SJSA1 (cell line): Measurements from ENCODE around the gene LILRB2. TPM values are rescaled to one million over a fixed set of nuclear protein-coding genes. Genes with fewer than 3 reads are reported as not detected.
A peak's percentile ranks its signal among the peaks of the same experiment; 100 is the strongest.
"Not testable (repeated sequence)": the region's sequence is repeated elsewhere in the genome, so short reads cannot be mapped to it uniquely, and the experiment has no call there.

Source experiments
- DNase-seq, 2 experiments: peaks; one replicate each; pipeline ENCODE4 v3.0.0-alpha.2; 2015 to 2020; ENCODE audit warnings: low spot score in 2 of 2, low read depth in 1 of 2
- H3K27ac ChIP-seq: fragments of 250-450 bp; sonication (Bioruptor Pico); 2 replicates; pipeline ENCODE4 v1.5.1; 2020; ENCODE audit warnings: mild to moderate bottlenecking, moderate library complexity
- H3K27me3 ChIP-seq: fragments of 250-450 bp; sonication (Bioruptor Pico); replicated peaks from 2 replicates; pipeline ENCODE4 v1.5.1; 2020; ENCODE audit warnings: mild to moderate bottlenecking, moderate library complexity
- H3K36me3 ChIP-seq: fragments of 250-450 bp; sonication (Bioruptor Pico); 2 replicates; pipeline ENCODE4 v1.5.1; 2020; ENCODE audit warnings: mild to moderate bottlenecking
- H3K4me1 ChIP-seq: fragments of 250-450 bp; sonication (Bioruptor Pico); replicated peaks from 2 replicates; pipeline ENCODE4 v1.6.1; 2021; ENCODE audit warnings: mild to moderate bottlenecking
- H3K4me3 ChIP-seq: fragments of 250-450 bp; sonication (Bioruptor Pico); 2 replicates; pipeline ENCODE4 v1.5.1; 2020; ENCODE audit warnings: mild to moderate bottlenecking
- H3K9me3 ChIP-seq: fragments of 250-450 bp; sonication (Bioruptor Pico); replicated peaks from 2 replicates; pipeline ENCODE4 v1.5.1; 2020; ENCODE audit warnings: mild to moderate bottlenecking
- total RNA-seq: library from RNA; depleted of rRNA; stranded (reverse); fragments of >200 nt; shearing (Covaris generic); gene quantifications from 2 replicates; pipeline ENCODE4 v1.2.3, GENCODE V29; 2014

Gene LILRB2
- total RNA-seq, 1 experiment from 2014 or later, result not detected

DNA sequence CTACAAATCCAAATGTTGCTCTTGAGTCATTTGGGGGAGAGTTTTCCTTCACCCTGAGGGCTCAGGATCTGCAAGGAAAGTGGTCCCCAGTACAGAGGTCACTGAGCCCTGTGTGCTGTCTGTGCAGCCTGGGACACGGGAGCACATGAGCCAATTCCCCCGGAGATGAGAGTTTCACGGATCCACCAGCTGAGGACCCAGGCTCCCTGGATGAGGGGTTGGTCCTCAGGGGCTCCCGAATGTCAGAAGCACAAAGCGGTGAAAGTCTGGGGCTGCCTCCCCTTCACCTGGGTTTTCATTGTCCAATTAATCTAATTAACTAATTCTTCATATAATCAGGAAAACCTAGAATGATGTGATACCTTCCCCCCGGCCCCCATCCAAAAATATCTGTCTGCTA, 13.6 kb upstream of the LILRB2 start:
- no peak overlapping the region for H3K4me3 ChIP-seq
- DNase-seq, result no peak
- H3K27ac ChIP-seq, result no peak overlapping the region
- no peaks in the 10 kb centered on the region for H3K36me3 ChIP-seq
- no peaks in the 10 kb centered on the region for H3K9me3 ChIP-seq
- peaks cover 4% of the 10 kb centered on the region; the same call in 1 of the 2 replicates for H3K27me3 ChIP-seq
- H3K4me1 ChIP-seq, result no peaks in the 10 kb centered on the region

DNA sequence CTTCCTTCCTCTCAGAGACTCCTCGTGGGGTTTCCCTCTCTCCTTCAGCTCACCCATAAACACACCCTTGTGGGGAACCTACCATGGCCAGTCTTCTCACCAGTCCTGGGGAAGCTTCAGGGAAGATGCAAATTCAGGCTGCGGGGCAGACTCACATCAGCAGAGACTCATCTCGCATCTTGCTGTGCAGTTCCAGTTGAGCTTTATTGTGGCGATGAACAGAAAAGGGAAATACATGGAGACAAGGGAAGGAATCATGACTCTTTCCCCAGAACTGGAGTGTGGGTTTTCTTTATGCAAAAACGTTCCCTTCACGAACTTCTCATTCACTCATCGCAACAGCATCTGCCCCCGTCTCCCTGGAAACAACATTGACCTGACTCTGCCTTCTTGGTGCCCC, 8.2 kb upstream of the LILRB2 start:
- DNase-seq, H3K27ac ChIP-seq, H3K9me3 ChIP-seq, H3K36me3 ChIP-seq, H3K4me1 ChIP-seq, H3K27me3 ChIP-seq, H3K4me3 ChIP-seq: not testable (repeated sequence)

DNA sequence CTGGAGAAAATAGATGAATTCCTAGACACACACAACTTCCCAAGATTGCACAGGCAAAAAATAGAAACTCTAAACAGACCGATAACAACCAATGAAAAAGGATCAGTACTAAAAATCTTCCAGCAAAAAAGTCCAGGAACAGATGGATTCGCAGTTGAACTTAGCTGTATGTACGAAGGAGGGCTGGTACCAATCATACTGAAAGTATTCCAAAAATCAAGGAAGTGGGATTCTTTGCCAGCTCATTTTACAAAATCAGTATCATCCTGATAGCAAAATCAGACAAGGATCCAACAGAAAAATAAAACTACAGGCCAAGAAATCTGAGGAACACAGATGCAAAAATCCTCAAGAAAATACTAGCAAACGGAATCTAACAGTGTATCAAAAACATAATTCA, 6.5 kb upstream of the LILRB2 start:
- peaks cover 5% of the 10 kb centered on the region for H3K27me3 ChIP-seq
- no peaks in the 10 kb centered on the region for H3K4me1 ChIP-seq
- DNase-seq, result no peak
- no peak overlapping the region for H3K4me3 ChIP-seq
- H3K27ac ChIP-seq, result no peak overlapping the region
- H3K9me3 ChIP-seq, result no peaks in the 10 kb centered on the region
- H3K36me3 ChIP-seq, result no peaks in the 10 kb centered on the region

DNA sequence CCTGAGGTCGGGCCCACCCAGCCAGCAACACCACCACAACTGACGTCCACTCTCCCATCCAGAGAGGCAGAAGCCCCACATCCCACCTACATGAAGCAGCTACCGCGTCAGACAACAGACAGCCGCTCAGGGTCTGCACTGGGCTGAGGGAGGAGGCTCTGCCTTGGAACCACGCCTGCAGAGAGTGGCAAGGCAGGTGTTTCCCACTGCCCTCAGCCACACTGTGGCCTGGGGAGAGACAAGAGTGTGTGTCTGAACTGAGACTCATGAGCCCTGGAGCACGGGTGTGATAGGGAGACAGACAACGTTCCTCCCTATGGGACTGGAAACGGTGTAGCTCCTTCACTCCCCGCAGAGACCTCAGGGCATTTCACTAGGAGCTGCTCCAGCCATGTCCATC, 5.4 kb upstream of the LILRB2 start:
- not testable (repeated sequence) for H3K4me3 ChIP-seq, H3K27me3 ChIP-seq, H3K27ac ChIP-seq, H3K9me3 ChIP-seq, H3K4me1 ChIP-seq, H3K36me3 ChIP-seq
- peak in 1 of 2 experiments; percentile 9 for DNase-seq

DNA sequence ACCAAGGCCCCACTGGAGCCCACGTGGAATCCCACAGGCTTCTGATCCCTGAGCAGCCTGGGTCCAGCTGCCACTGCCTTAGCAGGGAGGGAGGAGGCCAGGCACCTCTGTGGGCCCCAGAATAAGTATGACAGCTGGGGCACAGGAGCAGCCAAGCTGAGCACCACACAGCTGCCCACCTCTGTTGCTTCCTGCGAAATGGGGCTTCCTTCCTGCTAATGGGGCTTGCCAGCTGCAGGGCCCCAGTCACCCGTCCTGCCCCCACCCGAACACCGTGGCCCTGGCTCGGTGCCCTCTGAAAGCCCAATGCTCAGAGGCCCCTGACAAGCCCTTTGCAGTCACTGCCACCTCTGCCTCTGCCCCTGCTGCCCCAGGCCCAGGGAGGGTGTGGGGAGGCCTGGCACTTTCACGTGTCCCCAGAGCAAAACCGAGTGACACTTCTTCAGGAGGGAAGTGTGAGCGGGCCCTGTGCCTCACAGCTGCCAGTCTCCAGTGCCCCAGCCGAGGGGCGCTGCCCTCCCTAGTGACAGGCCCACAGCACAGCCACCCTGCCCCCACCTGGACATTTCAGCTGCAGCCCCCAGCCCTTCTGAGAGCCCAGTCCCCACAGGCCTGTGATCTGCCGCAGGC, 4.6 kb upstream of the LILRB2 start:
- H3K36me3 ChIP-seq, H3K27ac ChIP-seq, H3K9me3 ChIP-seq: not testable (repeated sequence)

DNA sequence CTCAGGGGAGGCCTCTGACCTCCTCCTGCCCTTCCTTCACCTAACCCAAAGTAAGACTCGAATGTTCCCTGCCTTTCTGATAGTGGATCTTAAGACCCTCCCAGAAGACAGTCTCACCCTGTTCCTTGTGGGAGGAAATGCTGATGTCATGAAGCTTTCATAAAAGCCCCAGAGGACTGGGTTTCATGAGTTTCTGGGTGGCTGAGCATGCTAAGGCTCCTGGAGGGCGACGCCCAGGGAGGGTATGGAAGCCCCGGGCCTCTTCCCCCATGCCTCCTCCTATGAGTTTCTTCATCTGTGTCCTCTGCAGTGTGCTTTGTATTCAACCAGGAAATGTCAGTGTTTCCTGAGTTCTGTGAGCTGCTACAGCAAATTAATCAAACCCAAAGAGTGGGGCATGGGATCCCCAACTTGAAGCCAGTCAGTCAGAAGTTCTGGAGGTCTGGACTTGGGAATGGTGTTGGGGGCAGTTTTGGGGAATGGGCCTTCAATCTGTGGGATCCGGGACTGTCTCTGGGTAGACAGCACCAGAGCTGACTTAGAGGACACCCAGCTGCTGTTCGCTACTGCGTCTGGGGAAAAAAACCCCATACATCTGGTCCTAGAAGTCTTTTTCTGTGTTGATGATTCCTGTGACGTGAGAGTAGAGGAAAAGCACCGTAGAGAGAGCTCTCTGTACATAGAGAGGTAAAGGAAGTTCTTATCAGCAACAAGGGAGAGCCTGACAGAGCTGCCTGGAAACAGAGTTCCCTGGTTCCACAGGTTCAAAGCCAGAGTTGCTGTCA, 2.0 kb upstream of the LILRB2 start:
- no peaks in the 10 kb centered on the region for H3K9me3 ChIP-seq
- H3K4me3 ChIP-seq, result no peak overlapping the region
- H3K27ac ChIP-seq, result no peak overlapping the region
- H3K36me3 ChIP-seq, result no peaks in the 10 kb centered on the region
- peak in 1 of 2 experiments; percentile 24 for DNase-seq
- H3K27me3 ChIP-seq, result peaks cover 5% of the 10 kb centered on the region
- no peaks in the 10 kb centered on the region for H3K4me1 ChIP-seq

More for the DNA sequence above, 4.6 kb upstream of the LILRB2 start:
- H3K4me1 ChIP-seq, H3K4me3 ChIP-seq, H3K27me3 ChIP-seq: not testable (repeated sequence)
- peak in 1 of 2 experiments; percentile 37 for DNase-seq

DNA sequence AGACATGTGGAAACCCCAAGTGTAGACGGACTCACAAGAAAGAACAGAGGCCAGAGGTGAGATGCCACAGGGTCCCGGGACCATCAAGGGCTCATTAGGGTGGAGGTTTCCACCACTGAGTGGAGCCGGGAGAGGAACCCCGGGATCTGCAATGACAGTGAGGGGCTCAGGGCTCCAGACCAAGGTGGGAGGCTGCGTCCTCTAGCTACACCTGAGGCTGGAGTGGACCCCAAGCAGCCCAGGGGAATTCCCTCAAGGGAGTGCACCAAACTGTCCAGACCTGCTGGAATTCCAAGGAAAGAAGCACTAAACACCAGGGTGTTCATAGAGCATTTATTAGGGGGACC, 792 bp upstream of the LILRB2 start:
- H3K27me3 ChIP-seq, H3K9me3 ChIP-seq, H3K4me1 ChIP-seq, H3K36me3 ChIP-seq, H3K27ac ChIP-seq, H3K4me3 ChIP-seq: not testable (repeated sequence)
- peak in 1 of 2 experiments; percentile 23 for DNase-seq

DNA sequence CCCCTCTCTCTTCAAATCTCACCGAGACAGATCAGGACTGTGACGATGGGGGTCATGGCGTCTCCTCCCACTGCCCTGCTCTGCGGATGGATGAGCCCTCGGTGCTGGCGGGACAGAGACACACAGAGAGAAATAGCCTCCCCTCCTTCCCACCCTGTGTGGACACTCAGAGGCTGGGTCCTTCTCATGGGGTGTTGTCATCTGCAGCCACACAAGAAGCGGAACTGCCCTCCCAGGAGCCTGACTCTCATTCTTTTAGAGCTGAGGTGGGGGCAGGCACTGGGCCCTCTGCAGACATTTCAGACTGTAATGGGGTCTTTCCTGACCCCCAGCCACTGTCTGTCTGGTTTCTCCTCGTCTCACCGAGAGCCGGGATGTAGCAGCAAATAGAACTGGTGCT, 469 bp downstream of the LILRB2 start:
- not testable (repeated sequence) for H3K27me3 ChIP-seq, H3K4me1 ChIP-seq, H3K36me3 ChIP-seq, H3K27ac ChIP-seq, H3K4me3 ChIP-seq, H3K9me3 ChIP-seq
- DNase-seq, result peak in 1 of 2 experiments; percentile 25

DNA sequence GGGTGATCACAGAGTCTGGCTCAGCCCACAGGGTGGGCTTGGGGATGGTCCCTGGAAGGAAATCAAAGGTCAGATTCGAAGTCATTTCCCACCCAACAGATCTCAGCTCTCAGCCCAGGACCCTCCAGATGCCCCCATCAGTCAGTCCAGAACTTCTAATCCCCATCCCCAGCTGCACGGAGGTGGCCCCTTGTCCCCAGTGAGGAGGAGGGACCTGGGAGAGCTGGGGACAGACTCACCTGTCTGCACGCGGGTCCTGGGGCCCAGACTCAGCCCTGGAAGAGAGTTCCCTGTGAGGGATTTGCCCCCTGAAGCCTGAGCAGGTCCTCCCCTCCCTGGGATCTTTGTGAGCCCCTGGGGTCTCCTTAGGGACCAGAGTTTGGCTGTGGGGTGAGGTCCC, 885 bp downstream of the LILRB2 start:
- DNase-seq, result peak in 1 of 2 experiments; percentile 21
- not testable (repeated sequence) for H3K4me1 ChIP-seq, H3K36me3 ChIP-seq, H3K9me3 ChIP-seq, H3K4me3 ChIP-seq, H3K27ac ChIP-seq, H3K27me3 ChIP-seq

DNA sequence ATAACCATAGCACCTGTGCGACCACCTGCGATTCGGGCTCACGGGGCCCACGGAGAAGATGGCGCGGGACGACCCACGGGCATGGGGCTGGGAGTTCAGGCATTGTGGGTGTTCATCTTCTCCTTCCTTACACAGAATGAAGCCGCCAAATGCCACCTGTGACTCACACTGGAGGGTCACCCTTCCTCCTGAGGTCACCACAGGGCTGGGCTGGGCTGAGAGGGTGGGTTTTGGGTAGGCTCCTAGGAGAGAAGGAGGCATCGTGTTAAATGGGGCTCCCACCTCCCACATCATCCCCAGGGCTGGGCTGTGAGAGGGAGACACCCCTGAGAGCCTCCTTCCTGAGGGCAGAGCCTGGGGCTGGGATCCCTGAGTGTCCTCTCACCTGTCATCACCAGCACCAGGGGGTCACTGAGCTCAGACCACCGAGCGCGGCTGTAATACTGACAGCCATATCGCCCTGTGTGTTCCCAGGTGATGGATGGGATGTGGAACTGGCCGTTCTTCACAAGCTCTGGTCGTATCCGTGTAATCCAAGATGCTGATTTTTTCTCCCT, 1.4 kb downstream of the LILRB2 start:
- Histone ChIP-seq H3K9me3 (no peaks in the 10 kb centered on the region), H3K4me3 (no peak overlapping the region), H3K36me3 (no peaks in the 10 kb centered on the region), H3K27ac (no peak overlapping the region), H3K4me1 (no peaks in the 10 kb centered on the region), H3K27me3 (no peaks in the 10 kb centered on the region)
- DNase-seq, result peak in 1 of 2 experiments; percentile 38

DNA sequence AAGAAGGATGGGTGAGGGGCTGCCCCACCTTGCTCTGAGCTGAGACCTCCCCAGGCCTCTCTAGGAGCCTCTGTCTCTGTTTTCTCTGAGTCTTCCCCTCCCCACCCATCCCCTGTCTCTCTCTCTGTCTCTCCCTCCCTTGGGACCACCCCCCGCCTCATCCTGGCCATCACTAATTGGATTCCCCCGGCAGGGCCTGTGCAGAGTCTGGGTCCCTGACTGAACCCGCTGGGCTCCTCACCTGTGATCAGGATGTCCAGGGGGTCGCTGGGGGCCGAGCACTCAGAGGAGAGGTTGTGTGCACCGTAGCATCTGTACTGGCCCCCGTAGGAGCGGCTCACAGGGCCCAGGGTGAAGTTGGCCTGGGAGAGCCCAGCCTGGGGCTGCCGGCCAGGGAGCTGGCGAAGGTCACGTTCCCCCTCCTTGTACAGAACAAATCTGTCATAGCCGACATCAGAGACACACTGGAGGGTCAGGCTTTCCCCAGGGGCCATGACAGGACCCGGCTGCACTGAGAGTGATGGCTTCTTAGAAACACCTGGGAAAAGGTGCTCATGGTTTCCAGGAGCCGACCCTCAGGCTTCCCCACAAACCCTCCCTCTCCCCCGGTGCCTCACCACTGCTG, 2.2 kb downstream of the LILRB2 start:
- H3K4me1 ChIP-seq, H3K27ac ChIP-seq, H3K27me3 ChIP-seq, H3K9me3 ChIP-seq, H3K36me3 ChIP-seq, H3K4me3 ChIP-seq: not testable (repeated sequence)
- peak in 1 of 2 experiments; percentile 30 for DNase-seq

DNA sequence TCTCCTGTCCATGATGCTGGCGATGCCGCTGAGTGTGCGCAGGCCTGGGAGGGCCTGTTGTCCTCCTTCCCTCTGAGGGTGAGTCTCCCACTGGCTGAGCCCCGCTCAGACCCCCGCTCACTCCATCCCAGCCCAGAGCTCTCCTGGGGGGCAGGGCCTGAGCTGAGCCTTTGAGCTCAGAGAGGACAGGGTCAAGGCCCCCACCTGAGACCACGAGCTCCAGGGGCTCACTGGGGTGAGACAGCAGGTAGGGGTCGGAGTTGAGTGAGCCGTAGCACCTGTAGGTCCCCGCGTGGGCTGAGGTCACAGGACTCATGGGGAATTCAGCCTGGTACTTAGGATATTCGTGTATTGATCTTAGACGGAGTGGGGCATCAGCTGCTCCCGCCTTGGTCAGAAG, 2.9 kb downstream of the LILRB2 start:
- not testable (repeated sequence) for H3K4me3 ChIP-seq, H3K27ac ChIP-seq, H3K36me3 ChIP-seq, H3K27me3 ChIP-seq, H3K4me1 ChIP-seq, H3K9me3 ChIP-seq
- peak in 1 of 2 experiments; percentile 21 for DNase-seq

DNA sequence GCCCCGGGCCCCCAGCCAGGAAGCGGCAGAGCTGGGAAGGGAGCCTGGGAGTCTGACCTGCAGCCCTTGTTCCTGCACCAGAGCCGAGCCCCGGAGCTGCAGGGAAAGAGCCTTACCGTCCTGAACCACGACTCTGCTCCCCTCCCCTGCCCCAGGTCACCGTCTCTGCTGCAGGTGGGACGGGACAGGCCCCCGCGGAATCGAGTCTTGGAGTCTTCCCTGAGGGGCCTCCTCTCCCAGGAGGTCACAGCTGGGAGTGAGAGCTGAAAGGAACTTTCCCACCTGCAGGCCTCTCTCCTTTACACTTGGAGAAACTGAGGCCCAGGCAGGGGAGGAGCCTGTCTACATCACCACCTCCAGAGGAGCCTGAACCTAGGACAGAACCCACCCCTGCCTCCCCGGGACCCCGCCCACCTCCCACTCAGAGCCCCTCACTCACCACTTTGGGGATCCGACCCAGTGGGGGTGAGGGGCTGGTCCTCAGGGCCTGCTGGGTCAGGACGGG, 3.7 kb downstream of the LILRB2 start:
- H3K27ac ChIP-seq, H3K27me3 ChIP-seq, H3K9me3 ChIP-seq, H3K4me3 ChIP-seq, H3K36me3 ChIP-seq, H3K4me1 ChIP-seq: not testable (repeated sequence)
- peak in 1 of 2 experiments; percentile 42 for DNase-seq

DNA sequence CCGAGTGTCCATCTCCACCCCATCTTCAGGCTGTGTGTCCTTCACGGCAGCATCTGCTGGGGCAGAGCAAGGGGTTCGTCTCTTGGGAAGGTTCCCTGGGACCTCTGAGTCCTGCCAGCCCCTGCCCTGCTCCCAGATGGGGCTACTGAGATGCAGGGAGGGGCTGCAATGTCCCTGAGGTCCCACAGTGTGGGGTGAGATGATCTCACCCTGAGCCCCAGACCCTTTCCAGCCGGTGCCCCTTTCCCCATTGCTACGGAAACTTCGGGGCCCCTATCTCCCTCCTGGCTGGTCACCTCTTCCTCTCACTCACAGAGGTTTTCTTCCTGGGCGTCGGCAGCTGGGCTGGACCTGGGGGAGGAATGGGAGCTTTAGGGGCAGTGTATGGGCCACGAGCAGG, 5.0 kb downstream of the LILRB2 start:
- no peak overlapping the region for H3K27ac ChIP-seq
- H3K9me3 ChIP-seq, result no peaks in the 10 kb centered on the region
- peak in 1 of 2 experiments; percentile 19 for DNase-seq
- H3K36me3 ChIP-seq, result no peaks in the 10 kb centered on the region
- H3K4me1 ChIP-seq, result no peaks in the 10 kb centered on the region
- peaks cover 8% of the 10 kb centered on the region; the same call in 1 of the 2 replicates for H3K27me3 ChIP-seq
- H3K4me3 ChIP-seq, result no peak overlapping the region
